ENCODE data around the gene ZFX.

DNA sequence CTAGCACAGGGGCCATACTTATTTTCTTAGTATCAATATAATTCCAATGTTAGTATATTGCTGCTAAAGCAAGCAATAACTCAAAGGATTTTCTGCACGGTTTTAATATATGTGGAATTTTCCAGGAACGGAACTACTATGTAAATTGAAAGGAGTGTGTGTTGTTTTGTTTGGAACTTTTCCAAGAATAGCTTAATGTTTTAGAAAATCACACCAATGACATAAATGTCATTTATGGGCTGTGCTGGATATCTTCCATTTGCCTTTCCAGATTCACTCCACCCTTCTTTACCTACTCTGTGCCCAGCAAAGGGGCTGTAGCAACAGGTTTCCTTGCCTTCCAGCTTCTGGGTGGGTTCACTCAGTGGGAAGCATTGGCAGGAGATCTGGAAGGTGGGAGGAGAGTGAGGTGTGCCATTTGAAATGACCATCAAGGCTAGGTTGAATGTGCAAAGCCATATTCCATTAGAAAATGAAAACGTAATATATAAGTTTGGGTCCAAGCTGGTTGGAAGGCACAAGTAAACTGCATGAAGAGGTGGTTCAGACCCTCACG is 25.2 kb upstream of the ZFX start:
- TF ChIP-seq, protein P1, sequence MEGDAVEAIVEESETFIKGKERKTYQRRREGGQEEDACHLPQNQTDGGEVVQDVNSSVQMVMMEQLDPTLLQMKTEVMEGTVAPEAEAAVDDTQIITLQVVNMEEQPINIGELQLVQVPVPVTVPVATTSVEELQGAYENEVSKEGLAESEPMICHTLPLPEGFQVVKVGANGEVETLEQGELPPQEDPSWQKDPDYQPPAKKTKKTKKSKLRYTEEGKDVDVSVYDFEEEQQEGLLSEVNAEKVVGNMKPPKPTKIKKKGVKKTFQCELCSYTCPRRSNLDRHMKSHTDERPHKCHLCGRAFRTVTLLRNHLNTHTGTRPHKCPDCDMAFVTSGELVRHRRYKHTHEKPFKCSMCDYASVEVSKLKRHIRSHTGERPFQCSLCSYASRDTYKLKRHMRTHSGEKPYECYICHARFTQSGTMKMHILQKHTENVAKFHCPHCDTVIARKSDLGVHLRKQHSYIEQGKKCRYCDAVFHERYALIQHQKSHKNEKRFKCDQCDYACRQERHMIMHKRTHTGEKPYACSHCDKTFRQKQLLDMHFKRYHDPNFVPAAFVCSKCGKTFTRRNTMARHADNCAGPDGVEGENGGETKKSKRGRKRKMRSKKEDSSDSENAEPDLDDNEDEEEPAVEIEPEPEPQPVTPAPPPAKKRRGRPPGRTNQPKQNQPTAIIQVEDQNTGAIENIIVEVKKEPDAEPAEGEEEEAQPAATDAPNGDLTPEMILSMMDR (IDR thresholded peaks at IDR 0.05): no peak
- TF ChIP-seq POLR2A (IDR thresholded peaks at IDR 0.05): no peak

Measured in heart left ventricle (tissue), 13 donors.